HG02884 (cell line): ENCODE data around the gene ST7L.

Source experiments
- ATAC-seq: cut with Tn5 transposase; IDR thresholded peaks from one replicate; pipeline ENCODE4 v1.9.1; 2021; ENCODE audit warnings: mild to moderate bottlenecking, moderate library complexity; ENCODE audit not compliant: unreplicated experiment

The ST7L gene

GRCh38 chr1:112517646-112518045 lies 101.3 kb downstream of the ST7L start:
- ATAC-seq: no peak

GRCh38 chr1:112517231-112517630 lies 101.7 kb downstream of the ST7L start:
- no peak for ATAC-seq

- ATAC-seq: no peak
These were observed 102.8 kb downstream of the ST7L start for GRCh38 chr1:112516141-112516540.

- ATAC-seq: no peak
These were observed 103.5 kb downstream of the ST7L start for GRCh38 chr1:112515311-112516009.

- ATAC-seq: no peak
These were observed 104.0 kb downstream of the ST7L start for GRCh38 chr1:112514901-112515300.

GRCh38 chr1:112513112-112513870 lies 105.7 kb downstream of the ST7L start:
- ATAC-seq: no peak

- ATAC-seq: no peak
These were observed 107.0 kb downstream of the ST7L start for GRCh38 chr1:112511897-112512296.

- no peak for ATAC-seq
These were observed 108.6 kb downstream of the ST7L start for GRCh38 chr1:112510340-112510739.

GRCh38 chr1:112509660-112510178 lies 109.2 kb downstream of the ST7L start:
- ATAC-seq: no peak

- no peak for ATAC-seq
These were observed 109.8 kb downstream of the ST7L start for GRCh38 chr1:112509005-112509659.

GRCh38 chr1:112508278-112509004 lies 110.5 kb downstream of the ST7L start, which contains the start of gene WNT2B:
TSS of gene WNT2B (plus strand) at chr1:112508965. CDS start at chr1:112509263, 298 bp downstream.
- ATAC-seq: no peak

GRCh38 chr1:112507921-112508277 lies 111.0 kb downstream of the ST7L start:
- no peak for ATAC-seq

GRCh38 chr1:112507336-112507735 lies 111.6 kb downstream of the ST7L start:
- ATAC-seq: no peak

- ATAC-seq: no peak
These were observed 112.2 kb downstream of the ST7L start for GRCh38 chr1:112506731-112507130.

- ATAC-seq: no peak
These were observed 112.6 kb downstream of the ST7L start for GRCh38 chr1:112506306-112506705.

- ATAC-seq: no peak
These were observed 113.1 kb downstream of the ST7L start for GRCh38 chr1:112505878-112506277.

GRCh38 chr1:112505400-112505785 lies 113.5 kb downstream of the ST7L start:
- ATAC-seq: no peak

GRCh38 chr1:112504661-112505399 lies 114.1 kb downstream of the ST7L start:
- ATAC-seq: no peak

GRCh38 chr1:112504001-112504660 lies 114.8 kb downstream of the ST7L start:
- no peak for ATAC-seq

GRCh38 chr1:112502826-112503225 lies 116.1 kb downstream of the ST7L start:
- ATAC-seq: no peak
